ENCODE measurements around the gene DLG2.

DNA sequence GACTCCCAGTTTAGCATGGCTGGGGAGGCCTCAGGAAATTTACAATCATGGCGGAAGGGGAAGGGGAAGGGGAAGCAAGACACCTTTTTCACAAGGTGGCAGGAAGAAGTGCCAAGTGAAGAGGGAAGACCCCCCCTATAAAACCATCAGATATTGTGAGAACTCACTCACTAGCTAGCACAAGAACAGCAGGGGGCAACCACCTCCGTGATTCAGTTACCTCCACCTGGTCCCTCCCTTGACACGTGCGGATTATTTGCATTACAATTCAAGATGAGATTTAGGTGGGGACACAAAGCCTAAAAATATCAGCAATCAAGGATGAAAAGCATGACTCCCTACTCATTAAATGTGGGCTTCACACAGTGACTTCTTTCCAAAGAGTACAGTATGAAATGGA, 2186.0 kb downstream of the DLG2 start:
- TF ChIP-seq, protein P1, sequence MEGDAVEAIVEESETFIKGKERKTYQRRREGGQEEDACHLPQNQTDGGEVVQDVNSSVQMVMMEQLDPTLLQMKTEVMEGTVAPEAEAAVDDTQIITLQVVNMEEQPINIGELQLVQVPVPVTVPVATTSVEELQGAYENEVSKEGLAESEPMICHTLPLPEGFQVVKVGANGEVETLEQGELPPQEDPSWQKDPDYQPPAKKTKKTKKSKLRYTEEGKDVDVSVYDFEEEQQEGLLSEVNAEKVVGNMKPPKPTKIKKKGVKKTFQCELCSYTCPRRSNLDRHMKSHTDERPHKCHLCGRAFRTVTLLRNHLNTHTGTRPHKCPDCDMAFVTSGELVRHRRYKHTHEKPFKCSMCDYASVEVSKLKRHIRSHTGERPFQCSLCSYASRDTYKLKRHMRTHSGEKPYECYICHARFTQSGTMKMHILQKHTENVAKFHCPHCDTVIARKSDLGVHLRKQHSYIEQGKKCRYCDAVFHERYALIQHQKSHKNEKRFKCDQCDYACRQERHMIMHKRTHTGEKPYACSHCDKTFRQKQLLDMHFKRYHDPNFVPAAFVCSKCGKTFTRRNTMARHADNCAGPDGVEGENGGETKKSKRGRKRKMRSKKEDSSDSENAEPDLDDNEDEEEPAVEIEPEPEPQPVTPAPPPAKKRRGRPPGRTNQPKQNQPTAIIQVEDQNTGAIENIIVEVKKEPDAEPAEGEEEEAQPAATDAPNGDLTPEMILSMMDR (conservative IDR thresholded peaks at IDR 0.05; ENCODE audit: low read length): no peak
- TF ChIP-seq EZH2phosphoT487 (IDR thresholded peaks at IDR 0.05; ENCODE audit: borderline replicate concordance, low read depth, low read length): no peak
